GM12875 (cell line): ENCODE results near the gene PLEKHB2.
"Not testable (repeated sequence)": the region's sequence is repeated elsewhere in the genome, so short reads cannot be mapped to it uniquely, and the experiment has no call there.

Source experiments
- H3K4me3 ChIP-seq: one replicate; pipeline ENCODE4 v1.5.1; 2011; ENCODE audit warnings: low read depth, low read length, control low read depth
- CTCF ChIP-seq: IDR thresholded peaks from 2 replicates; pipeline ENCODE4 v1.5.1; 2011; ENCODE audit warnings: low read depth, mild to moderate bottlenecking, control low read depth, inconsistent platforms, low read length, moderate library complexity, borderline replicate concordance; ENCODE audit not compliant: insufficient read depth

Gene PLEKHB2

DNA sequence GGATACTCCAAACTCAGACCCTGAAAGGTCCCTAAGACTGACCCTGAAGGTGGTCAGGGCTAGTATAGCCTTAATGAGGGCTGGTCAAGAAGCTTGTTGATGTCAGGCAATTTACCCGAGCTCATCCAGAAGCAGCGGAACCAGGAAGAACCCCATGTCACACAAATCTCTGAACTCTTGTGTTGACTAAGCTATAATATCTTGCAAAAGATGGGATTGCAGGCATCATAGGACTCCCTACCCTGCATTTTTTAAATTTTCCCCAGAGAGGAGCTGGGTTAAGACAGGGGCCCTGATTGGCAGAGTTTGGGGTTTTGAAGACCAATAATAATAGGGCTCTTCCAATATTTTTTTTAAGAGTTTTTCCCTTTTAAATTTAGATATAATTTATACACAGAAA is 2.0 kb upstream of the PLEKHB2 start:
- TF ChIP-seq CTCF: no peak
- H3K4me3 ChIP-seq: no peak overlapping the region

GRCh38 chr2:131104487-131105155 is 515 bp upstream of the PLEKHB2 start:
- no peak for TF ChIP-seq CTCF
- peak overlapping the region; percentile 67 for H3K4me3 ChIP-seq

- no peak for TF ChIP-seq CTCF
- H3K4me3 ChIP-seq: peak overlapping the region; percentile 67
Observed at GRCh38 chr2:131105950-131106801, 1.0 kb downstream of the PLEKHB2 start.

- no peak overlapping the region for H3K4me3 ChIP-seq
- no peak for TF ChIP-seq CTCF
Observed at GRCh38 chr2:131112529-131112928, 7.4 kb downstream of the PLEKHB2 start.

DNA sequence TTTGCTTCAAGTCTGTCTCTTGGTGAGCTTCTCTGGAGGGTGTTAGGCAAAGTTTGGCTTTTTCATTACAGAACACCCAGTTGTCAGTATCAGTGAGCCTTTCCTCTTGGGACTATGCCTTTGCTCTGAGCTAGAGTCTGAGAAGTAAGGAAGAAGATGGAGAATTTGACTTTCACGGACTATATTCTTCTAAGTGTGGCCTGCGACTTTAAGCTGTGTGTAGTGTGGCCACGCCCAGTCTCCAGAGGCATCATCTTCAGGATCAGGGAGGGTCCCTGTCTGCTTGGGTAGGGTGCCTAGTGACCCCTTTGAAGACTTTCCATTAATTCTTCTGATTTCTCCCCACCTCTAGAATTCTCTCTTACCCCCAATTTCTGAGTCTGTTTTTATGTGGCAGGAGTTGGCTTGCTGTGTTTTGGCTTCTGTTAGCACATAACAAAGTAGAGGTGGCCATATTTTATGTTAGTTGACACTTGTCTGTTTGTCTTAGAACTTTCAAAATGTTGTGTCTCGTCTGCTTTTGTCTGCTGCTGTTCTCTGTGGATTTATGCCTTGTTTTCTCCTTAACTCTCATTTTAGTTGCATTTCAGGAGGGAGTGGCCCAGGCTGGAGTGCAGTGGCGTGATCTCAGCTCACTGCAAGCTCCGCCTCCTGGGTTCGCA is 8.6 kb downstream of the PLEKHB2 start:
- H3K4me3 ChIP-seq: no peak overlapping the region
- no peak for TF ChIP-seq CTCF

DNA sequence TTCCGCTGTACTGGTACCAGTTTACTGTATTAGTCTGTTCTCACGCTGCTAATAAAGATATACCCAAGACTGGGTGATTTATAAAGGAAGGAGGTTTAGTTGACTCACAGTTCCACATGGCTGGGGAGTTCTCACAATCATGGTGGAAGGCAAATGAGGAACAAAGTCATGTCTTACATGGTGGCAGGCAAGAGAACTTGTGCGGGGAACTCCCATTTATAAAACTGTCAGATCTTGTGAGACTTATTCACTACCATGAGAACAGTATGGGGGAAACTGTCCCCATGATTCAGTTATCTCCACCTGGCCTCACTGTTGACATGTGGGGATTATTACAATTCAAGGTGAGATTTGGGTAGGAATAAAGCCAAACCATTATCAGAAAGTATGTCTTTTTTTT is 9.8 kb downstream of the PLEKHB2 start:
- H3K4me3 ChIP-seq: not testable (repeated sequence)

GRCh38 chr2:131115752-131116151 is 10.6 kb downstream of the PLEKHB2 start:
- no peak overlapping the region for H3K4me3 ChIP-seq
- TF ChIP-seq CTCF: no peak
